HG03457 (cell line): ENCODE data around the gene WDR44.
"Not testable (repeated sequence)": the region's sequence is repeated elsewhere in the genome, so short reads cannot be mapped to it uniquely, and the experiment has no call there.

Source experiments
- ATAC-seq: cut with Tn5 transposase; IDR thresholded peaks from one replicate; pipeline ENCODE4 v1.9.1; 2021; ENCODE audit warnings: moderate number of reproducible peaks; ENCODE audit not compliant: unreplicated experiment

WDR44 gene

GRCh38 chrX:118345464-118346257 lies at the start of gene WDR44:
WDR44 (plus strand) TSS chrX:118346106; CDS start chrX:118346504, 398 bp downstream.
- ATAC-seq: peak; percentile 91

- ATAC-seq: not testable (repeated sequence)
Measured at GRCh38 chrX:118305827-118306226, 40.1 kb upstream of the WDR44 start.

GRCh38 chrX:118315529-118315928 lies 30.4 kb upstream of the WDR44 start:
- no peak for ATAC-seq

GRCh38 chrX:118324588-118324987 lies 21.3 kb upstream of the WDR44 start:
- ATAC-seq: no peak

- ATAC-seq: no peak
Measured at GRCh38 chrX:118325453-118325852, 20.5 kb upstream of the WDR44 start.

- no peak for ATAC-seq
Measured at GRCh38 chrX:118329175-118329574, 16.7 kb upstream of the WDR44 start.

- no peak for ATAC-seq
Measured at GRCh38 chrX:118337687-118338086, 8.2 kb upstream of the WDR44 start.

- no peak for ATAC-seq
Measured at GRCh38 chrX:118338930-118339329, 7.0 kb upstream of the WDR44 start.

- ATAC-seq: no peak
Measured at GRCh38 chrX:118345045-118345463, 852 bp upstream of the WDR44 start.

GRCh38 chrX:118346258-118347094 lies 570 bp downstream of the WDR44 start:
- ATAC-seq: peak; percentile 19

- ATAC-seq: no peak
Measured at GRCh38 chrX:118347131-118347530, 1.2 kb downstream of the WDR44 start.

- no peak for ATAC-seq
Measured at GRCh38 chrX:118347736-118348135, 1.8 kb downstream of the WDR44 start.

GRCh38 chrX:118348186-118348810 lies 2.4 kb downstream of the WDR44 start:
- ATAC-seq: no peak

- no peak for ATAC-seq
Measured at GRCh38 chrX:118349188-118349587, 3.3 kb downstream of the WDR44 start.

- ATAC-seq: no peak
Measured at GRCh38 chrX:118350221-118350620, 4.3 kb downstream of the WDR44 start.

GRCh38 chrX:118350706-118351105 lies 4.8 kb downstream of the WDR44 start:
- ATAC-seq: no peak

- ATAC-seq: no peak
Measured at GRCh38 chrX:118352566-118352965, 6.7 kb downstream of the WDR44 start.

- peak; percentile 70 for ATAC-seq
Measured at GRCh38 chrX:118353081-118353850, 7.4 kb downstream of the WDR44 start.

GRCh38 chrX:118355225-118355920 lies 9.5 kb downstream of the WDR44 start:
- ATAC-seq: no peak

- ATAC-seq: no peak
Measured at GRCh38 chrX:118356154-118356701, 10.3 kb downstream of the WDR44 start.
